Measurements from ENCODE around the gene CHPT1. TPM values are rescaled to one million over a fixed set of nuclear protein-coding genes. Genes with fewer than 3 reads are reported as not detected.

Gene CHPT1
- total and polyA plus RNA-seq, 9 of the 15 experiments (the other 6 are each of a cell fraction or from before 2014, with no cell fraction given) = 15.3 to 210 (median 91.9) TPM

DNA sequence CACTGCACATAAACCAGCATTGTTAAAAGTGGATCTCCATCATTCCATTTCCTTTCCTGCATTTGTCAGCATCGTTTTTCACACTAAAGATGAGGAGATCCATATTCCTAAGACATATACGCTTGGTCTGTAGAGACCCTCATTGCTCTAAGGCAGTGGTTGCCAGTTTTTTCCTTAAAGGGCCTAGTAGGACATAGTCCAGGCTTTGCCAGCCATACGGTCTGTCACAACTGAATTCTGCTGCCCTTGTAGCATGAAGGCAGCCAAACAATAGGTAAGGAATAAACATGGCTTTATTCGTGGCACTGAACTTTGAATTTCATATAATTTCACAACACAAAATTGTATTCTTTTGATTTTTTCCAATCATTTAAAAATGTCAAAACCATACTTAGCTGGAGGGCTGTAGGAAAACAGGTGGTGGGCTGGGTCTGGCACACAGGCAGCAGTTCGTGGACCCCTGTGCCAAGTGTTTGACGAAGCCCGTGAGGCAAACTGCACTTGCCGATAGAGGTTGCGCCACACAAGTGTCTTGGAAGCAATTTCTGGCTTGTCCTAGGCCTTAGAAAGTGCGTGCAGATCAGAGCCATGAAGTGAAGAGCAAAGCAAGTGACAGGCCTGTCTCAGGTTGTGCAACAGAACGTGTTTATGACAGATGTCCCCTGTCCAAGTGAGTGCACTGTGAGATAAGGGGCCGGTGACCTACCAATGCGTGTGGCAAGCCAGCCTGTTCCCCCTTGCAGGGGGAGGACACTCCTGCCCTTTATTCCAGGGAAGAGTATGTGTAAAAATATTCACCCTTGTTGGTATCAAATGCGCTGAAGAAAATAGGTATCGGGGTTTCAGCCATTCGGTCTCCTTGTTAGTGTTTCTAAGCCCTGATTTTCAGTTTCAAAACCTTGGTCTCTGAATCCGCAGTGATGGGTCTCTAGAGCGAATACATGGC, 916 bp upstream of the CHPT1 start (continued):
- TF ChIP-seq WHSC1 (IDR thresholded peaks at IDR 0.05; ENCODE audit: low read length) = no peak
- no peak for TF ChIP-seq XRCC4 (IDR thresholded peaks at IDR 0.05; ENCODE audit: extremely low read depth, insufficient read depth, insufficient read length)
- peak; percentile 61; the same call in 1 of the 2 replicates for TF ChIP-seq NKRF (IDR thresholded peaks at IDR 0.05; ENCODE audit: borderline replicate concordance)
- TF ChIP-seq ZNF551 (CRISPR knock-in tag; IDR thresholded peaks at IDR 0.05) = no peak
- no peak for TF ChIP-seq PRMT5 (CRISPR knock-in tag; IDR thresholded peaks at IDR 0.05)
- no peak for TF ChIP-seq ZNF121 (CRISPR knock-in tag; conservative IDR thresholded peaks at IDR 0.05)
- TF ChIP-seq RBM25 (IDR thresholded peaks at IDR 0.05; ENCODE audit: low read depth, low read length, severe bottlenecking) = no peak
- TF ChIP-seq, protein P1, sequence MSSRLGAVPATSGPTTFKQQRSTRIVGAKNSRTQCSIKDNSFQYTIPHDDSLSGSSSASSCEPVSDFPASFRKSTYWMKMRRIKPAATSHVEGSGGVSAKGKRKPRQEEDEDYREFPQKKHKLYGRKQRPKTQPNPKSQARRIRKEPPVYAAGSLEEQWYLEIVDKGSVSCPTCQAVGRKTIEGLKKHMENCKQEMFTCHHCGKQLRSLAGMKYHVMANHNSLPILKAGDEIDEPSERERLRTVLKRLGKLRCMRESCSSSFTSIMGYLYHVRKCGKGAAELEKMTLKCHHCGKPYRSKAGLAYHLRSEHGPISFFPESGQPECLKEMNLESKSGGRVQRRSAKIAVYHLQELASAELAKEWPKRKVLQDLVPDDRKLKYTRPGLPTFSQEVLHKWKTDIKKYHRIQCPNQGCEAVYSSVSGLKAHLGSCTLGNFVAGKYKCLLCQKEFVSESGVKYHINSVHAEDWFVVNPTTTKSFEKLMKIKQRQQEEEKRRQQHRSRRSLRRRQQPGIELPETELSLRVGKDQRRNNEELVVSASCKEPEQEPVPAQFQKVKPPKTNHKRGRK (tag; IDR thresholded peaks at IDR 0.05) = no peak
- TF ChIP-seq TEAD4 (IDR thresholded peaks at IDR 0.05; ENCODE audit: low read length) = peak; percentile 94
- no peak for TF ChIP-seq TEAD4 (CRISPR knock-in tag; IDR thresholded peaks at IDR 0.05; ENCODE audit: borderline replicate concordance)
- TF ChIP-seq GTF3C2 (IDR thresholded peaks at IDR 0.05; ENCODE audit: borderline replicate concordance, extremely low read depth, insufficient read length) = no peak
- peak; percentile 90 for TF ChIP-seq EP300 (IDR thresholded peaks at IDR 0.05; ENCODE audit: low read length)
- TF ChIP-seq ELF1 (tag; IDR thresholded peaks at IDR 0.05) = no peak
- TF ChIP-seq ZNF324 (CRISPR knock-in tag; IDR thresholded peaks at IDR 0.05) = no peak
- TF ChIP-seq, protein P2, sequence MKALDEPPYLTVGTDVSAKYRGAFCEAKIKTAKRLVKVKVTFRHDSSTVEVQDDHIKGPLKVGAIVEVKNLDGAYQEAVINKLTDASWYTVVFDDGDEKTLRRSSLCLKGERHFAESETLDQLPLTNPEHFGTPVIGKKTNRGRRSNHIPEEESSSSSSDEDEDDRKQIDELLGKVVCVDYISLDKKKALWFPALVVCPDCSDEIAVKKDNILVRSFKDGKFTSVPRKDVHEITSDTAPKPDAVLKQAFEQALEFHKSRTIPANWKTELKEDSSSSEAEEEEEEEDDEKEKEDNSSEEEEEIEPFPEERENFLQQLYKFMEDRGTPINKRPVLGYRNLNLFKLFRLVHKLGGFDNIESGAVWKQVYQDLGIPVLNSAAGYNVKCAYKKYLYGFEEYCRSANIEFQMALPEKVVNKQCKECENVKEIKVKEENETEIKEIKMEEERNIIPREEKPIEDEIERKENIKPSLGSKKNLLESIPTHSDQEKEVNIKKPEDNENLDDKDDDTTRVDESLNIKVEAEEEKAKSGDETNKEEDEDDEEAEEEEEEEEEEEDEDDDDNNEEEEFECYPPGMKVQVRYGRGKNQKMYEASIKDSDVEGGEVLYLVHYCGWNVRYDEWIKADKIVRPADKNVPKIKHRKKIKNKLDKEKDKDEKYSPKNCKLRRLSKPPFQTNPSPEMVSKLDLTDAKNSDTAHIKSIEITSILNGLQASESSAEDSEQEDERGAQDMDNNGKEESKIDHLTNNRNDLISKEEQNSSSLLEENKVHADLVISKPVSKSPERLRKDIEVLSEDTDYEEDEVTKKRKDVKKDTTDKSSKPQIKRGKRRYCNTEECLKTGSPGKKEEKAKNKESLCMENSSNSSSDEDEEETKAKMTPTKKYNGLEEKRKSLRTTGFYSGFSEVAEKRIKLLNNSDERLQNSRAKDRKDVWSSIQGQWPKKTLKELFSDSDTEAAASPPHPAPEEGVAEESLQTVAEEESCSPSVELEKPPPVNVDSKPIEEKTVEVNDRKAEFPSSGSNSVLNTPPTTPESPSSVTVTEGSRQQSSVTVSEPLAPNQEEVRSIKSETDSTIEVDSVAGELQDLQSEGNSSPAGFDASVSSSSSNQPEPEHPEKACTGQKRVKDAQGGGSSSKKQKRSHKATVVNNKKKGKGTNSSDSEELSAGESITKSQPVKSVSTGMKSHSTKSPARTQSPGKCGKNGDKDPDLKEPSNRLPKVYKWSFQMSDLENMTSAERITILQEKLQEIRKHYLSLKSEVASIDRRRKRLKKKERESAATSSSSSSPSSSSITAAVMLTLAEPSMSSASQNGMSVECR (CRISPR knock-in tag; IDR thresholded peaks at IDR 0.05) = peak; percentile 53; the same call in 1 of the 2 replicates
- TF ChIP-seq KLF1 (tag; IDR thresholded peaks at IDR 0.05) = no peak

Data from K562 (cell line).